Renal pelvis (tissue), 4 donors: ENCODE data around the gene BORA. TPM values are rescaled to one million over a fixed set of nuclear protein-coding genes. Genes with fewer than 3 reads are reported as not detected.
"Not testable (repeated sequence)": the region's sequence is repeated elsewhere in the genome, so short reads cannot be mapped to it uniquely, and the experiment has no call there.

Experiments used
- DNase-seq: peaks from one replicate; pipeline ENCODE4 v3.0.0-alpha.2; 2013
- polyA plus RNA-seq, 3 donors: library from polyadenylated mRNA; unstranded; fragments of 120-200 nt; gene quantifications; one replicate each; pipeline ENCODE4 v1.2.1, GENCODE V29; 2013; ENCODE audit not compliant: insufficient read length in 3 of 3

BORA gene
- polyA plus RNA-seq, 3 donors, result 9.1 to 10.1 (median 9.3) TPM

- no peak for DNase-seq
Observed at GRCh38 chr13:72757792-72758535, 30.2 kb downstream of the BORA start.

- no peak for DNase-seq
Observed at GRCh38 chr13:72760189-72760588, 32.5 kb downstream of the BORA start.

- no peak for DNase-seq
Observed at GRCh38 chr13:72763411-72763810, 35.7 kb downstream of the BORA start.

- DNase-seq, result no peak
Observed at GRCh38 chr13:72774019-72774418, 46.3 kb downstream of the BORA start.

- DNase-seq, result peak; percentile 98
Observed at GRCh38 chr13:72781451-72782439, 54.0 kb downstream of the BORA start, which contains the start of the genes DIS3 and PIBF1. Gene DIS3 (minus strand): TSS chr13:72781900. CDS start chr13:72781832, 68 bp downstream. Gene PIBF1 (plus strand): TSS chr13:72782133. CDS start chr13:72783470, 1,337 bp downstream.

GRCh38 chr13:72782717-72783116, 55.0 kb downstream of the BORA start:
- DNase-seq, result no peak

- DNase-seq, result not testable (repeated sequence)
Observed at GRCh38 chr13:72784679-72785078, 57.0 kb downstream of the BORA start.

- DNase-seq, result no peak
Observed at GRCh38 chr13:72788831-72789230, 61.1 kb downstream of the BORA start.

- DNase-seq, result no peak
Observed at GRCh38 chr13:72792640-72793039, 64.9 kb downstream of the BORA start.

GRCh38 chr13:72798817-72799216, 71.1 kb downstream of the BORA start:
- DNase-seq, result no peak

- no peak for DNase-seq
Observed at GRCh38 chr13:72804301-72804700, 76.6 kb downstream of the BORA start.

Other genes starting within 250 kb of the BORA start
- gene MZT1, start 294 bp upstream of the BORA start, polyA plus RNA-seq, result 10 to 100 TPM; 14.7 to 18.1 (median 16.7) TPM
- gene DIS3, start 54.0 kb downstream of the BORA start, polyA plus RNA-seq, result 10 to 100 TPM; 33.7 to 36.5 (median 34.0) TPM
- 10 to 100 TPM; 31.5 to 38.2 (median 38.1) TPM for gene PIBF1, start 54.2 kb downstream of the BORA start, polyA plus RNA-seq